ENCODE data around the gene SLC4A11. TPM values are rescaled to one million over a fixed set of nuclear protein-coding genes. Genes with fewer than 3 reads are reported as not detected.

SLC4A11 gene
- total and polyA plus RNA-seq, 2 experiments from 2014 or later: 14.8 to 17.1 TPM

DNA sequence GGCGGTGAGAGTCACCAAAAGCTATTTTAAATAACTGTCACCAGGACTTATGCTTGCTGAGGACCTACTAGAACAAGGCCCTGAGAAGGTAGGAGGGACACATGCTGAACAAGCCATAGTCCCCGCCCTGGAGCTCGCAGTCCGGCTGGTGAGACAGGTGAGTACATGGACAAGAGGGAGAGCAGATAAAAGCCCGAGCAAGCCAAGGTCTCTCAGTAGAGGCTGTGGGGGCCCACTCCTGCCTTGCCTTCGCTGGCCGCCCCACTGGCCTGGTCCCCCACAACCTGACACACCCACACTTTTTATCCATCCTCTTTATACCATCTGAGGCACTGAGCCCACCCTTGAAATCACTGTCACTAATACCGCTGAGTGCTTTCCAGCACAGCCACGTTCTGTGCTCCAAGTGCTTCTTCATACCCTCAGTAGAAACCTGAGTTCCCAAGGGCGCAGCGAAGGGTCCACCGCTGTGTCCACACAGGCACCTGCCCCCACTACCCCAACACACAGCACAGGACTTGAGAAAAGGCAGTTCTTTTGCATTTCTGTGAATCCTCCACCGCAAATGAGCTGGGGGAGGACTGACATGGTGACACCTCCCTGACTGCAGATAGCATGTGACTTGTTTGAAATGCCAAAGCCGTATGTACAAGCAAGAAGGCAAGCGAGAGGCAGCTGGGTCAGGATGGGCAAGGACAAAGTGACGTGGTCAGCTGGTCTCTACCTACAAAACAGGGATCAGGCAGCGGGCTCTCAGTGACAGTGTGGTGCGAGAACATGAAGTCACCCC is 46.6 kb downstream of the SLC4A11 start:
- no peak overlapping the region for H3K4me3 Mint-ChIP-seq
- Histone ChIP-seq H3K4me2 (no peak overlapping the region), H3K79me2 (replicated peaks; ENCODE audit: insufficient read depth) (no peaks in the 10 kb centered on the region), H4K20me1 (replicated peaks; ENCODE audit: insufficient read depth) (no peaks in the 10 kb centered on the region; the same call in 1 of the 2 replicates), H2AFZ (no peak overlapping the region), H3K27me3 (ENCODE audit: insufficient read depth) (no peaks in the 10 kb centered on the region), H3K9me2 (ENCODE audit: insufficient read depth) (no peaks in the 10 kb centered on the region), H3K4me3 (no peak overlapping the region), H3K27ac (ENCODE audit: low read depth) (no peak overlapping the region), H3K4me1 (ENCODE audit: insufficient read depth) (no peaks in the 10 kb centered on the region), H3F3A (replicated peaks; ENCODE audit: low read depth) (no peaks in the 10 kb centered on the region), H3K36me3 (ENCODE audit: insufficient read depth) (peaks cover 8% of the 10 kb centered on the region; the same call in 1 of the 2 replicates)
- peaks cover 11% of the 10 kb centered on the region for H3K4me1 Mint-ChIP-seq
- DNase-seq (ENCODE audit: low spot score): no peak
- peaks cover 65% of the 10 kb centered on the region for H3K36me3 Mint-ChIP-seq (ENCODE audit: low read depth)
- H3K27ac Mint-ChIP-seq: no peak overlapping the region
- no peak for ATAC-seq
- H3K9me3 Mint-ChIP-seq: no peaks in the 10 kb centered on the region
- H3K27me3 Mint-ChIP-seq (ENCODE audit: insufficient read depth, low read depth, poor library complexity): peaks cover 12% of the 10 kb centered on the region
- TF ChIP-seq JUNB (IDR thresholded peaks at IDR 0.05; ENCODE audit: unreplicated experiment): no peak
- no peak for TF ChIP-seq ZNF114 (CRISPR knock-in tag; IDR thresholded peaks at IDR 0.05)
- TF ChIP-seq NANOG (IDR thresholded peaks at IDR 0.05; ENCODE audit: borderline replicate concordance): no peak
- TF ChIP-seq ETS1 (IDR thresholded peaks at IDR 0.05): no peak
- no peak for TF ChIP-seq STAT1 (IDR thresholded peaks at IDR 0.05; ENCODE audit: unreplicated experiment)
- TF ChIP-seq CREB1 (CRISPR knock-in tag; IDR thresholded peaks at IDR 0.05; ENCODE audit: low read depth): no peak
- TF ChIP-seq POLR2AphosphoS5 (IDR thresholded peaks at IDR 0.05; ENCODE audit: low read depth): no peak
- no peak for TF ChIP-seq ZNF462 (CRISPR knock-in tag; IDR thresholded peaks at IDR 0.05)
- TF ChIP-seq REST (IDR thresholded peaks at IDR 0.05; ENCODE audit: unreplicated experiment): no peak
- no peak for TF ChIP-seq EZH2phosphoT487 (IDR thresholded peaks at IDR 0.05; ENCODE audit: unreplicated experiment)
- TF ChIP-seq ZNF331 (CRISPR knock-in tag; IDR thresholded peaks at IDR 0.05; ENCODE audit: low read depth): no peak

Measured in GM23338 (cell line).